Muscle of leg (tissue), 11 donors: Measurements from ENCODE around the gene GALNTL6. TPM values are rescaled to one million over a fixed set of nuclear protein-coding genes. Genes with fewer than 3 reads are reported as not detected.
"Not testable (repeated sequence)": the region's sequence is repeated elsewhere in the genome, so short reads cannot be mapped to it uniquely, and the experiment has no call there.

Source experiments
- DNase-seq: peaks from one replicate; pipeline ENCODE4 v3.0.0; 2013
- H3K27ac ChIP-seq: one replicate; pipeline ENCODE4 v1.5.1; 2013; ENCODE audit warnings: mild to moderate bottlenecking, low read length, control low read depth
- H3K27me3 ChIP-seq: one replicate; pipeline ENCODE4 v1.6.1; 2013; ENCODE audit warnings: low read length; ENCODE audit not compliant: control insufficient read depth, insufficient read depth
- H3K36me3 ChIP-seq: one replicate; pipeline ENCODE4 v1.6.1; 2013; ENCODE audit warnings: low read length; ENCODE audit not compliant: control insufficient read depth, insufficient read depth
- H3K4me1 ChIP-seq: one replicate; pipeline ENCODE4 v1.6.1; 2013; ENCODE audit warnings: low read length; ENCODE audit not compliant: control insufficient read depth, insufficient read depth
- H3K4me3 ChIP-seq: one replicate; pipeline ENCODE4 v1.5.1; 2013; ENCODE audit warnings: low read length, control low read depth
- H3K9me3 ChIP-seq: replicated peaks from 2 replicates; pipeline ENCODE4 v1.6.1; 2013; ENCODE audit warnings: low read depth, low read length; ENCODE audit not compliant: control insufficient read depth
- WGBS: methylation state at CpG from one replicate; pipeline ENCODE4 v1.1.5; 2013; ENCODE audit warnings: missing lambda C conversion rate; ENCODE audit not compliant: insufficient coverage; 5-methylcytosine and 5-hydroxymethylcytosine counted together
- polyA plus RNA-seq, 8 donors: library from polyadenylated mRNA; unstranded; fragments of 120-200 nt; gene quantifications; one replicate each; pipeline versions ENCODE4 v1.2.1 to v1.2.3, GENCODE V29; 2013; ENCODE audit warnings: inconsistent platforms in 1 of 8, low replicate concordance in 1 of 8; ENCODE audit not compliant: insufficient read length in 8 of 8, insufficient read depth in 1 of 8
- total RNA-seq: library from RNA; stranded (reverse); fragments of 120-200 nt; gene quantifications from one replicate; pipeline ENCODE4 v1.2.4, GENCODE V29; 2013

GALNTL6 gene
- total and polyA plus RNA-seq, 9 donors = 0.26 to 0.95 (median 0.53) TPM

- Histone ChIP-seq H3K27me3 (peaks cover 7% of the 10 kb centered on the region), H3K4me3 (no peak overlapping the region), H3K9me3 (no peaks in the 10 kb centered on the region), H3K27ac (no peak overlapping the region), H3K4me1 (peaks cover 7% of the 10 kb centered on the region), H3K36me3 (no peaks in the 10 kb centered on the region)
- no peak for DNase-seq
- no CpG with 5 or more reads among the region's 5 CpGs for WGBS
Observed at GRCh38 chr4:172963498-172964294, 1150.5 kb downstream of the GALNTL6 start.

GRCh38 chr4:172970189-172970588, 1157.0 kb downstream of the GALNTL6 start:
- WGBS = 100% methylated on average over 2 of the region's 4 CpGs

GRCh38 chr4:172974586-172974985, 1161.4 kb downstream of the GALNTL6 start:
- no peaks in the 10 kb centered on the region for H3K27me3 ChIP-seq
- no peak overlapping the region for H3K4me3 ChIP-seq
- no peak overlapping the region for H3K27ac ChIP-seq
- WGBS = 86% methylated on average over 5 of the region's 7 CpGs
- H3K36me3 ChIP-seq = no peaks in the 10 kb centered on the region
- H3K4me1 ChIP-seq = no peaks in the 10 kb centered on the region
- peaks cover under 1% of the 10 kb centered on the region for H3K9me3 ChIP-seq
- DNase-seq = no peak

More at GRCh38 chr4:172970189-172970588, 1157.0 kb downstream of the GALNTL6 start:
- H3K4me1 ChIP-seq, H3K36me3 ChIP-seq, H3K4me3 ChIP-seq, H3K27me3 ChIP-seq, H3K9me3 ChIP-seq, H3K27ac ChIP-seq, DNase-seq: not testable (repeated sequence)

- Histone ChIP-seq H3K4me3 (no peak overlapping the region), H3K4me1 (no peaks in the 10 kb centered on the region), H3K9me3 (no peaks in the 10 kb centered on the region), H3K27ac (no peak overlapping the region), H3K36me3 (no peaks in the 10 kb centered on the region), H3K27me3 (no peaks in the 10 kb centered on the region)
- 88% methylated on average over 10 of the region's 14 CpGs for WGBS
- DNase-seq = no peak
Observed at GRCh38 chr4:172975651-172976229, 1162.5 kb downstream of the GALNTL6 start.

- not testable (repeated sequence) for DNase-seq, H3K27ac ChIP-seq, H3K4me1 ChIP-seq, H3K27me3 ChIP-seq, H3K36me3 ChIP-seq, H3K9me3 ChIP-seq, H3K4me3 ChIP-seq
- no CpG with 5 or more reads among the region's 4 CpGs for WGBS
Observed at GRCh38 chr4:172977491-172978041, 1164.4 kb downstream of the GALNTL6 start.

- no peak overlapping the region for H3K4me3 ChIP-seq
- peaks cover 2% of the 10 kb centered on the region for H3K9me3 ChIP-seq
- no peak for DNase-seq
- H3K27ac ChIP-seq = no peak overlapping the region
- no CpG with 5 or more reads among the region's 4 CpGs for WGBS
- no peaks in the 10 kb centered on the region for H3K27me3 ChIP-seq
- H3K36me3 ChIP-seq = no peaks in the 10 kb centered on the region
- H3K4me1 ChIP-seq = no peaks in the 10 kb centered on the region
Observed at GRCh38 chr4:172978848-172979247, 1165.6 kb downstream of the GALNTL6 start.

- H3K27ac ChIP-seq = no peak overlapping the region
- no CpG with 5 or more reads among the region's 1 CpG for WGBS
- no peak for DNase-seq
- no peak overlapping the region for H3K4me3 ChIP-seq
- H3K4me1 ChIP-seq = no peaks in the 10 kb centered on the region
- no peaks in the 10 kb centered on the region for H3K27me3 ChIP-seq
- no peaks in the 10 kb centered on the region for H3K36me3 ChIP-seq
- H3K9me3 ChIP-seq = peaks cover 2% of the 10 kb centered on the region
Observed at GRCh38 chr4:172979332-172979731, 1166.1 kb downstream of the GALNTL6 start.

GRCh38 chr4:172980219-172980618, 1167.0 kb downstream of the GALNTL6 start:
- DNase-seq = no peak
- no peaks in the 10 kb centered on the region for H3K36me3 ChIP-seq
- no CpG with 5 or more reads among the region's 3 CpGs for WGBS

GRCh38 chr4:172982151-172982590, 1169.0 kb downstream of the GALNTL6 start:
- no peaks in the 10 kb centered on the region for H3K36me3 ChIP-seq
- peaks cover 2% of the 10 kb centered on the region for H3K9me3 ChIP-seq
- no CpG with 5 or more reads among the region's 2 CpGs for WGBS
- no peak for DNase-seq
- H3K4me3 ChIP-seq = no peak overlapping the region
- no peak overlapping the region for H3K27ac ChIP-seq
- no peaks in the 10 kb centered on the region for H3K27me3 ChIP-seq
- H3K4me1 ChIP-seq = no peaks in the 10 kb centered on the region

More at GRCh38 chr4:172980219-172980618, 1167.0 kb downstream of the GALNTL6 start:
- Histone ChIP-seq H3K9me3 (peaks cover 2% of the 10 kb centered on the region), H3K27me3 (no peaks in the 10 kb centered on the region), H3K4me3 (no peak overlapping the region), H3K27ac (no peak overlapping the region), H3K4me1 (no peaks in the 10 kb centered on the region)

GRCh38 chr4:172983014-172983413, 1169.8 kb downstream of the GALNTL6 start:
- Histone ChIP-seq H3K36me3 (no peaks in the 10 kb centered on the region), H3K4me3 (no peak overlapping the region), H3K27me3 (no peaks in the 10 kb centered on the region), H3K9me3 (peaks cover 2% of the 10 kb centered on the region), H3K27ac (no peak overlapping the region), H3K4me1 (no peaks in the 10 kb centered on the region)
- WGBS = 74% methylated on average over 3 of the region's 3 CpGs
- DNase-seq = no peak
